SH-SY5Y (cell line): ENCODE data around the gene GAS2.

Experiments used
- GATA2 ChIP-seq: IDR thresholded peaks from 2 replicates; pipeline ENCODE4 v1.6.1; 2011; ENCODE audit warnings: mild to moderate bottlenecking, low read depth, low read length
- GATA3 ChIP-seq: IDR thresholded peaks from 2 replicates; pipeline ENCODE4 v1.6.1; 2011; ENCODE audit warnings: low read depth, mild to moderate bottlenecking, low read length, moderate library complexity

The GAS2 gene

DNA sequence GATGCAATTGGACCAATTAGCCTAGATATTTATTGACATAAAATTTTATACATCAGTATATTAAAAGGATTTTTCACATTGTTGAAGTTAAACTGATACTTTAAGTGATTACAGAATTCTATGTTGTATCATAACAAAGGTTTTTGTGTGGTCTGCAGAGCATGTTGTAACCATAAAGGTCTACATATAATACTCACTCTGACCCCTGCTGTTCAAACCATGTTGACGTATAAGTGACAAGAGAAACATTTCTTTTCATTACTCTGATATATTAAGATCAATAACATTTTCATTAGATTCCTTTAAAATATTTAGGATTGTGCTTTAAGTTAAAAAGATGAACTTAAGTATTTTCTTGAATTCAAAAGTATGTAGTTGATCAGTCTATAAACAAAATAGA lies 63.9 kb downstream of the GAS2 start:
- no peak for TF ChIP-seq GATA3
- TF ChIP-seq GATA2, result no peak

DNA sequence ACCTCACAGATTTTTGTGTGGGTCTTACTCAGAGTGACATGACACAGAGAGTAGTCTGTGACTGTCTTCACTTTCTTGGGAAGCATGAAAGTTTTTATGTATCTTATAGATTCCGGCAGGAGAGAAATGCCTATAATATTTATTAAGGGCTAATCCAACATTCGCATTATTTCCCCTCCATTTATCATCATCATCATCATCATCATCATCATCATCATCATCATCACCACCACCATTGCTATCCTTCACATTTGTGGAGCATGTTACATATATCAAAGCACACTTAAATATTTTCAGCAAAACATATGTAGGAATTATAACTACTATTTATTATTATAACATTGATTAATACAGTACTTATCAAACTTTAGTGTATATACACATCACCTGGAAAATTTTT lies 66.2 kb downstream of the GAS2 start:
- no peak for TF ChIP-seq GATA2

DNA sequence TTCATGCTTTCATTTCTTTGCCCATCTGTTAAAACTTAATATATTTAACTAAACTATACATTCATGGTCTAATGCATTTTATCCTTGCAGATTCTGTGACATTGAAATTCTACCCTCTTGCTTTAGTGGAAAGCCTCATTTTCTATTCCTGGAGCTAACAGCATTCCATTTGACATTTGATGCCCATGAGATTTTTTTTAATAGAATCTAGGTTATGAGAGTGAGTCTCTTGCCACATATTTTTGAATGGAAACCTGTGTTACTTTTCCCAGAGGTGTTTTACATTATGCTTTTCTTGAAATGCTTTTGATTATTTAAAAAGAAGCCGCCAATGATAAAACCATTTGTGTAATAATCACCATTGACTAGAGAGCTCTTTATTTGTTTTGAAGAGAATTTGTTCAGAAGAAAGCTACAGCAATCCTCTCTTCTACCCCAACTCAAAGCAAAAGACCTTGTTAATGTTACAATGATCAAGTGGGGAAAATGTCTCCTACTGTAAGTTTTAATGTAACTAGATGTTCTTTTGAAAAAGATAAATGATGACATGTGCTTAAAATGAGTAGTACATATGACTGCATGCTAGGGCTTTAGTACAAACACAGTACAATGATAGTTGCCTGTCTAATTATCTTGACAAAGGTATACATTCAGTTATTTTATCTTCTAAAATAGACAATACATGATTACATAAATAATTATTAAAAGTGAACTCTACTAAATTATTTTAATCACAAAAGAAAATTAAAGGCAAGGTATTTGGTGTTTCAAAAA lies 67.3 kb downstream of the GAS2 start:
- TF ChIP-seq GATA2 (no peak), GATA3 (no peak)

DNA sequence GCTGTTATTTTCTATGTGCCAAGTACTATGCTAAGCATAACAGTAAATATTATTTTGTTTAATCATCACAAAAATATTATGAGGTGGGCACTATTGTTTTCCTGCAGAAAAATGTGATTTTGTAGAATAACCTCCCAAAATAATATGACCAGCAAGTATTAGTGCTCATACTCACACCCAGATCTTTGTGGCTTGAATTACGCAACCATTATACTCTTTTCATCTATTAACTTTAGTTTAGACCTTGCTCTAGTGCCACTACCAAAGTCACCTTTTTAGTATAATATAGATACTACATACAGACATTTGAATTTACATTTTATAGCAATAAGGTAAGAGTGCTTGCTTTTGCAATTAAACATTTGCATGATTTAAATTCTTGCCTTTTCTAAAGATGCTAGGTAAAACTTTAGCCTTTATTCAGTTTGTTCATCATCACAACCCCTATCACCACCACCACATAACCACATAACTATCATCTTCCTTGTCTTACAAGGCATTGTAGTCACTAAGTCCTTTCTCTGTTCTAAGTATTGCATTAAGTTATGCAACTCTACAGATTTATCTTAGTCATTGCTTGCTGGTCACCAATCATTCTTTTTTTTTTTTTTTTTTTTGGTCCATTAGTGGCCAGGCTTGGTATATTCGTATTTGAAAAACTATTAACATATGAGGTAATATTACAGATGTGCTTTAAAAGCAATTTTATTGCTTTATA lies 68.4 kb downstream of the GAS2 start:
- TF ChIP-seq GATA3 (no peak), GATA2 (no peak)

DNA sequence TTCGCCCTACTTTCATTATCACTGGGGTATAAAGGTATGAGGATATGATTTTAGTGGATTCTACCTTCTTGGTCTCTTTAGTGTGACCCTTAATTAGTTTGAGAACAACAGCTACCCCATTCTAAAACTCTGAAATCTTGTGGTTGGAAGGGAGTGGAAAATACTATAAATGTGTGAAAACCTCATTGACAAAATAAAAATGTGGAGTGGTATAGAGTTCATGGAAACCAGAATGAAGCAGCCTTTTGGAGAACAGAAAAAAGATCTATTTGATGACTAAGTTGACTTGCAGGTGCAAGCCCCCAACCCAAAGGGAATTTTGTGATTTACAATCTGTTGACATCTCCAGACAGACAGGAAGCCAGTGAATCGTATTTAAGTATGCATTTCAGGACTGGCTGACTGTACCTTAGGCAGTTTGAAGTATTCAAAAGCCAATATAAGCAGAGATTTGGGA lies 75.8 kb downstream of the GAS2 start:
- TF ChIP-seq GATA2 (no peak), GATA3 (no peak)

DNA sequence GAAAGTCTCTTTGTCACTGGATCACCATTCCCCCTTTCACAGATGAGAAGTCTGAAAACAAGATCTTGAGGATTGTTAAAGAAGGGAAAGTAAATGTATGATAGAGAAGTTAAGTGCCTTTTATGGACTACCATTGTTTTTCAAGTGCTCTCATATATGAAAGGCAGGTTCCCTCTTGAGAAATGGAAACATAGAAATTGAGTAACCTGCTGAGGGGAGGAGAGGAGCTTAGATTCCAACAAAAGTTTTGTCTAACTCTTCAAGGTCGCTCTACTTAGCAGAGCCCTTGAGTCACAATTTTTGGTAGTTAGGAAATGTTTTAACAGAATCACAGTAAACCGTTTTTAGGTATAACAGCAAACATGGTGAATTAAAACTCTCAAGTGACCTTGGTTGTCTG lies 83.1 kb downstream of the GAS2 start:
- no peak for TF ChIP-seq GATA2
- TF ChIP-seq GATA3, result no peak

DNA sequence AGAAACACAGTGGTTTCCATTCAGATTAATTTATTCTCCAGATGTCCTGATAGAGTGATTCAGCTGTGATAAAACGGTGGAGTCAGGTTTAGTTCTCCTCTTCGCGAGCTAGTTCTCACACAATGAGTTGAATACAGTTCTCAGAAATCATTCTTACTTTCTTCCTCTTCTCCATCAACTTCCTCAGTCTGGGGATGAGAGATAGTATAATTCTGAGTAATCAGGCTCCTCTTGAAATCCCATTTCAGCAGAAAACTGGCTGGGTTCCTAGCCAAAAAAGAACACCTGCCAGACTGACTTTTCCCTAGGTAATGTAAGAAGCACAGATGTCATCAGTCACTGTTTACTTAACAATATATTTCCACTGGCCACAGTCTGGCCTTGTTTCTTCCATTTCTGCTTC lies 86.5 kb downstream of the GAS2 start:
- TF ChIP-seq GATA3, result no peak
- no peak for TF ChIP-seq GATA2

DNA sequence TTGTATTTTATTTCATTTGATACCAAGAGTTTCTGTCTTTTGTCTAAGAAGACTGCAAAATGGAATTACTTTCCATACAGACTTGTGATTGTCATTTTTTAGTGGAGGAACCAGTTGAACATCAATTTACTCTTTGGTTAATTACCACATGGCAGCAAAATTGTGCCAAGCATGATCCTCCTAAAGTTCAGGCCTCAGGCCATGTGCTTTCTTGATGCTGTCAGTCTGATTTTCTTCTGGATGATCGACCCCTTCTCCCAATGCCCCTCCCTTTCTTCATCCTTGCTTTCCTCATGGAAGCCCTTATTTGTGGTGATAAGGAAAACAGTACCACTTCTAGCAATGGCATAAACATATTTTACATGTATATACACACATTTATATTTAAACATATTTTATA lies 87.0 kb downstream of the GAS2 start:
- TF ChIP-seq GATA2 (no peak), GATA3 (no peak)

DNA sequence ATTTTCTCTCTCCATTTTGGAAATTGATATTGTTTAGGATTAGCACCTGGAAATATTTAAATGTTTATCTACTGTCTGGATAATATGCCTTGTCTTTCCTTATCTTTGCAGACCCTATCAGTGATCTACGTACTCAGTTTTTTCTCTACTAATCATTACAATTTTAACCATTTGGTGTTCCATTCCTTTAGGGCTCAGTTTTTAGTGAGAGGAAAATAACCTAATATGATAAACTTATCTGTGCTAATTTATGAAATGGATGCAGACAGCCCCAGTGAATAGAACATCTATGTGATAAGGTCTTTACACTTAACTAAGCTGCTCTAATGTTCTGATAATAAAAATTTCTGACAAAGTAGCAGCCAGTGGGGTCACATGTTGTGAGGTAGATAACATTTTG lies 94.7 kb downstream of the GAS2 start:
- TF ChIP-seq GATA3, result peak; percentile 70; the same call in 1 of the 2 replicates
- no peak for TF ChIP-seq GATA2

DNA sequence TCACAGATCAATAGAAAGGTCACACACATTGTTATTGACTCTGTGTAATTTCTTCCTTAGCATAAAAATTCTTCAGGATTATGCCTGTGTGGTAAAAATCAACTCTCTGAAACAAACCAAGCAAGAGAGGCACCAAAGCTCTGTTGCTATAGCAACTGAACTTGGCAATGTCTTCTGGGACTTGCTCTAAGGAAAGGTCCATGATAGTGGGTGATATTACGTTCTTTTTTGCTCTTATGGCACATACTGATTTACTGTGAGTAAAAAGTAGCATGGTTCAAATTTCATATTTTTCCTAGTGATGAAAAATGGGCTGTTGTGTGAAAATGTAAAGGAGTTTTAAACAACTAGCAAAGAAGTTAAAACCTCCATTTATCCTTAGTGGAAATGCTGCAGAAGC lies 96.8 kb downstream of the GAS2 start:
- no peak for TF ChIP-seq GATA2
- TF ChIP-seq GATA3, result no peak

DNA sequence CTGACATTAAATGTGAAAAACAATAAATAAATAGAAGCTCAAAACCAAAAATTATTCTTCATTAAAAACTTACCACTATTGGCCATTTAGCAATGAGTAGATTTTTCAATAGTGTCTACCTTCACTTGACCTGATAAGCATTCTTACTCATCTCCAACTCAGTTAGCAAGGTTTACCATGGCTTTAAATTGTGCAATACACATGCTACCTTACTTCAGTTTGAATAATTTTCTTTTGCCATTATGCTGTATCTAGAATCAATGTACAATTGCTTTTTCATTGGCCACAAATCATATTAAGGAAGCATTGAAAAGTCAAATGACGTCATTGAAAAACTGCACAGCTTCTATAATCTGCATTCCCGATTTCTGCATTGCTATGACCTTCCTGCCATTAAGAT lies 98.3 kb downstream of the GAS2 start:
- TF ChIP-seq GATA2, result no peak
- no peak for TF ChIP-seq GATA3

DNA sequence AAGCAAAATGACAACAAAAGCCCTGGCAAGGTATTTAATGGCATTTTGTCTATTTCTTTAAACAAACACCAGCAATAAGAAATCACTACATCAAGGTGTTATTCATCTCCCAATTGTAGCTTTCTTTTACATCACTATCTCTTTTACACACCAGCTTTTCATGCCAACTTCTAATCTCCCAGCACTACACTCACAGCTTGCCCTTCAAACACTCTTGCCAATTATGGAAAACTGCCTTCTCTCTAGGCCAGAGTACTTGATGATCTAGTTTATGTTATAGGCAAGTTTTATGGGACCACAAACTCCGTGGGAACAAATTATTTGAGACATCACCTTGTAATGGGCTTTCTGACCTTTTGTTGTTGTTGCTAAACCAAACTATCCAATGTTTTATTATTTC lies 101.9 kb downstream of the GAS2 start:
- TF ChIP-seq GATA3 (no peak), GATA2 (no peak)

DNA sequence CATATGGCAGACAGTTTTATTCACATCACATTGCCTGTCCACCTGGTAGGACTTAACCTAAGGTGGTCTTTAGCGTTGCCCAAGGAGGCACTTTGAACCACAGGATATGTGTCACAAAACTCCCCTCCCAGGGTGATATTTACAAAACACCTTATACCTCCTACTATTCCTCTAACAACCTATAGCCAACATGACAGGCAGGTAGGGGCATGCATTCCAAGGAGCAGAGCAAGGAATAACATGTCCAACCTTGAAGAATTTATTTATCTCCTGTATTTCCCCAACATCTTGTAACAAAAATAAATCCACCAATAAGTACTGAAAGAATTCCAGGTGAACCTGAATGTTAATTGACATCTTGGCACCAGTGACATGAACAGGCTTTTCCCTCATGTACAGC lies 102.7 kb downstream of the GAS2 start:
- TF ChIP-seq GATA3, result no peak
- TF ChIP-seq GATA2, result no peak

DNA sequence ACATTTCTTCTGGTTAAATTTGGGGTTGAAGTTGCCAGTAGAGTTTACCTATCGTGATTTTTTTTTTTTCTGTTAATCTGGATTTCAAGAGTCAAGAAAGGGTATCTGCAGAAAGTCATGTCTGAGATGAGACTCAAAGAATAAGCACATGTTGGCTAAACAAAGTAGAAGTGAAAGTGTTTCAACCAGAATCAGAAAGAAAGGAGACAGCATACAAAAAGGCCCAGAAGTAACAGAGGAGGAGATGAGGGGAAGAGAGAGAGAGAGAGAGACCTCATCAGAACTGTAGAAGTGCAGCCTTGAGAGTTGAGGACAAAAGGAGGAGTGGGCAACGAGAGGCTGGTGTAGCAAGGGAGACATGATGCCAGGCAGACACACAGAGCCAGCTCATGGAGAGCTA lies 108.3 kb downstream of the GAS2 start:
- TF ChIP-seq GATA2 (no peak), GATA3 (no peak)

DNA sequence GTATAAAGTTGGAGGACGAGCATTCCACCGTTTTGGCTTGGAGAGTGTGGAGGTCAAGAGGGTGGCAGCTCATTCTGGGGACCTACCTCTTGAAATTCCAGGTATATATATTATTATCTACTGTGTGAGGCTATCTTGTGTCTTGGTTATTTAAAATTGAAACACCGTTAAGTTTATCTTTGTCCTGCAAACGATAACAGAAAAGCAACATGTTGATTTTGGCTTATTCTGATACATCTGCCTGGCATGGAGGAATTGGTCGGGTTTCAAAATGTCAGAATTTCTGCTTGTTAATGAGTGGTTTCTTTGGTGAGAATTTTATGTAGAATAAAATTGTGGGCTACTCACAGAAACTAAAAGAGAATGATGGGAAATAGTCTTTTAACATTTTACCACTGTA lies 108.8 kb downstream of the GAS2 start:
- TF ChIP-seq GATA2 (no peak), GATA3 (no peak)
